Small intestine (tissue), 7 donors: ENCODE measurements around the gene SYNE2. TPM values are rescaled to one million over a fixed set of nuclear protein-coding genes. Genes with fewer than 3 reads are reported as not detected.

Source experiments
- DNase-seq, 2 donors: peaks; one replicate each; pipeline versions ENCODE4 v3.0.0 to v3.0.0-alpha.2; 2013
- FAIRE-seq: peaks from 2 replicates; lab custom pipeline; 2012; peaks lifted over from hg19 to GRCh38; lab: Jason Lieb, UNC
- H3K27ac ChIP-seq, 3 donors: one replicate each; pipeline ENCODE4 v1.5.1; 2013; ENCODE audit warnings: low read length in 2 of 3, mild to moderate bottlenecking in 2 of 3, control low read depth in 1 of 3, inconsistent platforms in 1 of 3, low read depth in 1 of 3, moderate library complexity in 1 of 3
- H3K27me3 ChIP-seq, 3 donors: one replicate each; pipeline ENCODE4 v1.6.1; 2013; ENCODE audit warnings: low read length in 3 of 3, inconsistent platforms in 1 of 3; ENCODE audit not compliant: control insufficient read depth in 3 of 3, insufficient read depth in 3 of 3
- H3K36me3 ChIP-seq, 3 donors: one replicate each; pipeline ENCODE4 v1.6.1; 2013; ENCODE audit warnings: low read length in 3 of 3, inconsistent platforms in 1 of 3, low read depth in 1 of 3, mild to moderate bottlenecking in 1 of 3, moderate library complexity in 1 of 3; ENCODE audit not compliant: control insufficient read depth in 3 of 3, insufficient read depth in 2 of 3
- H3K4me1 ChIP-seq, 3 donors: one replicate each; pipeline ENCODE4 v1.6.1; 2013; ENCODE audit warnings: low read length in 2 of 3, inconsistent platforms in 1 of 3, low read depth in 1 of 3, mild to moderate bottlenecking in 1 of 3, moderate library complexity in 1 of 3; ENCODE audit not compliant: control insufficient read depth in 3 of 3, insufficient read depth in 2 of 3
- H3K4me3 ChIP-seq, 3 donors: one replicate each; pipeline ENCODE4 v1.5.1; 2013; ENCODE audit warnings: low read length in 3 of 3, control low read depth in 1 of 3, inconsistent platforms in 1 of 3, low read depth in 1 of 3, mild to moderate bottlenecking in 1 of 3, moderate library complexity in 1 of 3
- H3K9me3 ChIP-seq, 2 donors: one replicate each; pipeline ENCODE4 v1.6.1; 2013; ENCODE audit warnings: low read depth in 1 of 2, low read length in 1 of 2; ENCODE audit not compliant: control insufficient read depth in 2 of 2, insufficient read depth in 1 of 2
- WGBS, 3 donors: extraction: QIAGEN DNeasy Blood & Tissue Kit; methylation state at CpG; one replicate each; pipeline ENCODE4 v1.1.7; 2013; 5-methylcytosine and 5-hydroxymethylcytosine counted together
- polyA plus RNA-seq, 4 donors: library from polyadenylated mRNA; stranded (reverse) in 3 of 4; unstranded in 1 of 4; fragments of 200-250 nt in 3 of 4; fragments of 120-200 nt in 1 of 4; gene quantifications; one replicate each; pipeline versions ENCODE4 v1.2.1 to v1.2.3, GENCODE V29; 2013
- donor health status: healthy with polysubstance abuse.
- donor health status: control.
- donor health status: control.
- donor health status: Bipolar disorder and iron deficiency.
- donor health status: healthy.

Gene SYNE2
- polyA plus RNA-seq, 4 donors: 13.8 to 47.4 (median 32.9) TPM

GRCh38 chr14:64123241-64123822, 270.5 kb downstream of the SYNE2 start:
- no peak for FAIRE-seq
- WGBS, 3 donors: 29 to 74% (median 45%) methylated on average over 5 of the region's 5 CpGs
- no peak overlapping the region for H3K4me3 ChIP-seq
- no peaks in the 10 kb centered on the region for H3K27me3 ChIP-seq
- peaks cover 0 to 5% (median 0%) of the 10 kb centered on the region in 3 donors for H3K4me1 ChIP-seq
- no peaks in the 10 kb centered on the region for H3K9me3 ChIP-seq
- H3K36me3 ChIP-seq: peaks cover 16 to 38% (median 17%) of the 10 kb centered on the region in 3 donors
- DNase-seq: peak; percentile 53 to 83
- H3K27ac ChIP-seq: no peak overlapping the region

DNA sequence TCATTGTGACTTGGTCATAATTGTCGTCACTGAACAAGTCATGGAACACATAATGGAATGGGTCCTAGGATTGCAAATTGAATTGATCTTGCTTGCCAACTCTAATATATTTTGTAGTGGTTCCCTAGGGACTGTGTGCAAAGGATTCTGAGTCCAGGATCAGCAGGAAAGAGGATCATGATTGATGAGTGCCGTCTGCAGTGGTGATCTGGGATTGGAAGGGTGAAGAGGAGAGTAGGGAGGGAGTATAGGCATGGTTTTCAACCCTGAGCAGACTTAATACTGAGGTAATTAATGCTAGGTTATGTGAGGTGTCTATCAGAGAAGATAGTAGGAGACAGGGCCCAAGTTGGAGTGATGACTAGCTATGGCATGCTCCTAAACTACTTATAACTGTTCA, 272.5 kb downstream of the SYNE2 start:
- Histone ChIP-seq H3K9me3 (no peaks in the 10 kb centered on the region), H3K27ac (no peak overlapping the region), H3K36me3 (peaks cover 12 to 48% (median 22%) of the 10 kb centered on the region in 3 donors), H3K4me1 (no peaks in the 10 kb centered on the region), H3K4me3 (no peak overlapping the region), H3K27me3 (no peaks in the 10 kb centered on the region)
- 89 to 100% (median 92%) methylated on average over 2 of the region's 2 CpGs for WGBS, 3 donors
- FAIRE-seq (no peak), DNase-seq (no peak)

DNA sequence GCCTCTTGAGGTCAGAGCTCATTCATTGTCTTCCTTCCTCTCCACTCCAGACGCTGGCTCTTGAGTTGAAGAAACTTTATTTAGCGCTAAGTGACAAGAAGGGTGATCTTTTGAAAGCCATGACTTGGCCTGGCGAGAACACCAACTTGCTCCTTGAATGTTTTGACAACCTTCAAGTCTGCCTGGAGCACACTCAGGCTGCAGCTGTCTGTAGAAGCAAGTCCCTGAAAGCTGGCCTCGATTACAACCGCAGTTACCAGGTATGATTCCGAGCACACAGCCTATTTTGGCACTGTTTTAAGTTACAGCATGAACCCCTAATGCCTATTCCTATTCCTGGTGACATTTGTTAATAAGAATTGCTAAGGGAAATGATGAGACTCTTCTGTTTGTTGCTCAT, 273.7 kb downstream of the SYNE2 start:
- Histone ChIP-seq H3K36me3 (peaks cover 11 to 43% (median 22%) of the 10 kb centered on the region in 3 donors), H3K4me3 (no peak overlapping the region), H3K9me3 (no peaks in the 10 kb centered on the region), H3K4me1 (no peaks in the 10 kb centered on the region), H3K27me3 (no peaks in the 10 kb centered on the region), H3K27ac (no peak overlapping the region)
- FAIRE-seq (no peak), DNase-seq (no peak)
- 93 to 98% (median 96%) methylated on average over 6 of the region's 6 CpGs for WGBS, 3 donors

GRCh38 chr14:64137657-64138290, 285.0 kb downstream of the SYNE2 start:
- no peaks in the 10 kb centered on the region for H3K27me3 ChIP-seq
- WGBS, 3 donors: 91 to 92% (median 92%) methylated on average over 9 of the region's 9 CpGs
- H3K4me1 ChIP-seq: no peaks in the 10 kb centered on the region
- no peak overlapping the region for H3K4me3 ChIP-seq
- H3K36me3 ChIP-seq: peaks cover 10 to 38% (median 17%) of the 10 kb centered on the region in 3 donors
- FAIRE-seq (no peak), DNase-seq (no peak)
- H3K27ac ChIP-seq: no peak overlapping the region
- no peaks in the 10 kb centered on the region for H3K9me3 ChIP-seq

DNA sequence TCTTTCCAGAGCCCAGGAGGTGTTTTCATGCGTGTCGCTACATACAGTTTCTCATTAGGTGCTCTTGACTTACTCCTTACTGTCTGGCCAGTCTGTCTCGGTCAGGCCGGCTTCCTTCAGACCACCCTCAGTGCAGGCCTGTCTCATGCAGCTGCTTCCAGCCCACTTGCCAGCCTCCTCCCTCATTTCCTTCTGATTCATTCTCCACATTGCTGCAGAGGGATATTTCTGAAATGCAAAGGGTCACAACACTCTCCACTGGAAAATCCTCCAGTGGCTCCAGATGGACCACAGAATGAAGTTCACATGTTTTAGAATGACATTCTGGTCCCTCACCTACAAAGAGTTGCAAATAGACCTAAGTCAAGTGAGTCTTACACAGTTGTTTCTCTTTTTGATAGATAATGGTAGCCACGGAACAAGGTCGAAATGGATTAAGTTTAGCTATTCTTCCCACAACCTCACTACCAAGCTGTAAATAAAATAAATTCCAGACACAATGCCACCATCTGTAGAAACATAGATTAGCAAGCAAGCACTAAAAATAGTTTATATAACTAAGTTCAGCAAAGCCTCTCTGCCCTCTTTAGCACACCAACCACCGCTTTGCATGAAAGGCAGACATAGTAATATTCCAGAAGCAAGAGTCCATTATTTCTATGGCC, 294.5 kb downstream of the SYNE2 start:
- WGBS, 3 donors: 77 to 98% (median 95%) methylated on average over 7 of the region's 7 CpGs
- Histone ChIP-seq H3K36me3 (peaks cover 15 to 45% (median 17%) of the 10 kb centered on the region in 3 donors), H3K4me3 (no peak overlapping the region), H3K4me1 (no peaks in the 10 kb centered on the region), H3K9me3 (no peaks in the 10 kb centered on the region), H3K27me3 (no peaks in the 10 kb centered on the region), H3K27ac (no peak overlapping the region)
- no peak for FAIRE-seq
- DNase-seq: no peak

DNA sequence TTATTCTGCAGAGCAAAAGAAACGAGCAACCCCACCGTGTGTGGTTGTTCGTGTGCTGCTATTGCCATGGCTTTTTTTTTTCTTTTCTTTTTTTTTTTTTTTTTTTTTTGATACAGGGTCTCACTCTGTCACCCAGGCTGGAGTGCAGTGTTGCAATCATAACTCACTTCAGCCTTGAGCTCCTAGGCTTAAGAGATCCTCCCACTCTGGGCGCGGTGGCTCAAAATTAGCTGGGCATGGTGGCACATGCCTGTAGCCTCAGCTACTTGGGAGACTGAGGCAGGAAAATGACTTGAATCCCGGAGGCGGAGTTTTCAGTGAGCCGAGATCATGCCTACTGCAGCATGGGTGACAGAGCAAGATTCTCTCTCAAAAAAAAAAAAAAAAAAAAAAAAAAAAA, 297.1 kb downstream of the SYNE2 start:
- DNase-seq (no peak), FAIRE-seq (no peak)
- H3K27ac ChIP-seq: no peak overlapping the region
- 86 to 87% (median 86%) methylated on average over 8 of the region's 8 CpGs for WGBS, 3 donors
- no peaks in the 10 kb centered on the region for H3K9me3 ChIP-seq
- no peaks in the 10 kb centered on the region for H3K27me3 ChIP-seq
- H3K4me3 ChIP-seq: no peak overlapping the region
- no peaks in the 10 kb centered on the region for H3K4me1 ChIP-seq
- H3K36me3 ChIP-seq: peaks cover 2 to 35% (median 16%) of the 10 kb centered on the region in 3 donors

DNA sequence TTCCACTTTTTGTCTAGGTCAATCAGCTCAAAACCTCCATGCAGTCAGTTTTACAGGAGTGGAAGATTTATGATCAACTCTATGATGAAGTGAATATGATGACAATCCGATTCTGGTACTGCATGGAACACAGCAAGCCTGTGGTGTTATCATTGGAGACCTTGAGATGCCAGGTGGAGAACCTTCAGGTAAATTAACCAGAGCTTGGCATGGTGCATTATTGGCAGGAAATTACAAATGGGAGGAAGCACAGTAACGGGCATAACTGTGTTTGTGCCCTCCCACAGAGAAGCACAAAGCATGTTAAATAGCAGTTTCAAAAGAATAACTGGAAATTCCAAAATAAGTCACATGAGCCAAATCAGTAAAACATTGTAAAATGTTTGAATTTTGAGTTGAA, 305.8 kb downstream of the SYNE2 start:
- H3K36me3 ChIP-seq: peaks cover 5 to 16% (median 10%) of the 10 kb centered on the region in 3 donors
- 85 to 87% (median 86%) methylated on average over 2 of the region's 2 CpGs for WGBS, 3 donors

DNA sequence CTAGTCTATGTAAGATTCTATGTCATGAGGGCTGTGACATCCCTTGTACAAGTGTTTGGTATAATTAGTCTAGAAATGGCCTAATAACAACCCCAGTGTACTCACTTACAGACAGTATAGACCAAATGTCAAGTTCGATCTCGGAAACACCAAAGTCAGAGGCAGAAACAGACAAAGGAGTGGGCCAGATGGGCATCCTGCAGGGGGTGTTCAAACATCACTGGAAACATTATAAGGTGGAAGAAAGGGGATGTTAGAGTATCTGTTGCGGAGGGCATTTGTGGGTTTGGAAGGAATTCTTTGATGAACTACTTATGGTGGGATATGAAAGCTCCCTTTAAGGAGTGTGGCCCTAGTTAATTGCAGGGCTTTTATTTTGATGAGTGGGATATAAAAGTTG, 306.8 kb downstream of the SYNE2 start:
- 95 to 100% (median 99%) methylated on average over 3 of the region's 3 CpGs for WGBS, 3 donors
- H3K9me3 ChIP-seq: no peaks in the 10 kb centered on the region
- H3K27me3 ChIP-seq: no peaks in the 10 kb centered on the region
- H3K4me1 ChIP-seq: no peaks in the 10 kb centered on the region
- FAIRE-seq (no peak), DNase-seq (no peak)
- H3K27ac ChIP-seq: no peak overlapping the region
- no peak overlapping the region for H3K4me3 ChIP-seq
- H3K36me3 ChIP-seq: peaks cover 5 to 18% (median 10%) of the 10 kb centered on the region in 3 donors

More for the DNA sequence above, 305.8 kb downstream of the SYNE2 start:
- FAIRE-seq: no peak
- H3K9me3 ChIP-seq: no peaks in the 10 kb centered on the region
- H3K27me3 ChIP-seq: no peaks in the 10 kb centered on the region
- H3K27ac ChIP-seq: no peak overlapping the region
- H3K4me3 ChIP-seq: no peak overlapping the region
- DNase-seq: no peak
- no peaks in the 10 kb centered on the region for H3K4me1 ChIP-seq
